ENCODE results near the gene PTPRU.
A peak's percentile ranks its signal among the peaks of the same experiment; 100 is the strongest.

Gene PTPRU

GRCh38 chr1:29343476-29343875 lies 107.2 kb downstream of the PTPRU start:
- no peak for DNase-seq

- no peak for DNase-seq
These were observed 107.6 kb downstream of the PTPRU start for GRCh38 chr1:29343908-29344307.

- no peak for DNase-seq
These were observed 108.0 kb downstream of the PTPRU start for GRCh38 chr1:29344336-29344735.

GRCh38 chr1:29346576-29346975 lies 110.3 kb downstream of the PTPRU start:
- DNase-seq, result no peak

- no peak for DNase-seq
These were observed 113.7 kb downstream of the PTPRU start for GRCh38 chr1:29349871-29350491.

GRCh38 chr1:29352719-29353420 lies 116.5 kb downstream of the PTPRU start:
- no peak for DNase-seq

GRCh38 chr1:29354511-29355098 lies 118.3 kb downstream of the PTPRU start:
- no peak for DNase-seq

GRCh38 chr1:29355375-29355774 lies 119.1 kb downstream of the PTPRU start:
- no peak for DNase-seq

GRCh38 chr1:29356663-29357062 lies 120.3 kb downstream of the PTPRU start:
- peak; percentile 17 for DNase-seq

- DNase-seq, result no peak
These were observed 121.1 kb downstream of the PTPRU start for GRCh38 chr1:29357452-29357851.

- DNase-seq, result no peak
These were observed 121.9 kb downstream of the PTPRU start for GRCh38 chr1:29358183-29358582.

GRCh38 chr1:29360768-29361167 lies 124.4 kb downstream of the PTPRU start:
- no peak for DNase-seq

GRCh38 chr1:29361686-29362085 lies 125.4 kb downstream of the PTPRU start:
- no peak for DNase-seq

- no peak for DNase-seq
These were observed 125.8 kb downstream of the PTPRU start for GRCh38 chr1:29362116-29362515.

- DNase-seq, result no peak
These were observed 126.4 kb downstream of the PTPRU start for GRCh38 chr1:29362764-29363163.

GRCh38 chr1:29363536-29363935 lies 127.2 kb downstream of the PTPRU start:
- no peak for DNase-seq

GRCh38 chr1:29364101-29364678 lies 127.9 kb downstream of the PTPRU start:
- DNase-seq, result no peak

- DNase-seq, result no peak
These were observed 129.8 kb downstream of the PTPRU start for GRCh38 chr1:29365906-29366670.

- no peak for DNase-seq
These were observed 132.9 kb downstream of the PTPRU start for GRCh38 chr1:29368936-29369932.

GRCh38 chr1:29370067-29370466 lies 133.7 kb downstream of the PTPRU start:
- DNase-seq, result no peak

- no peak for DNase-seq
These were observed 135.0 kb downstream of the PTPRU start for GRCh38 chr1:29371332-29371731.

- no peak for DNase-seq
These were observed 135.8 kb downstream of the PTPRU start for GRCh38 chr1:29372108-29372507.

All from NCI-H526 treated with DMSO at 0.1 percent for 48 hours (cell line).